ENCODE results near the gene HRC. TPM values are rescaled to one million over a fixed set of nuclear protein-coding genes. Genes with fewer than 3 reads are reported as not detected.
A peak's percentile ranks its signal among the peaks of the same experiment; 100 is the strongest.

The HRC gene
- total and polyA plus RNA-seq, 2 of the 8 experiments (the other 6 are each of a cell fraction or from before 2014, with no cell fraction given): 2.3 to 2.6 TPM

GRCh38 chr19:49165111-49165750, 10.0 kb upstream of the HRC start:
- H2BK120ac ChIP-seq (replicated peaks; ENCODE audit: low read depth, low read length): no peak overlapping the region
- H3K27ac ChIP-seq (ENCODE audit: low read depth, low read length): no peak overlapping the region
- DNase-seq (ENCODE audit: low read depth in 1 of 2, low spot score in 2 of 2) (no peak), FAIRE-seq (peak; percentile 24)
- no peak overlapping the region for H3K14ac ChIP-seq (ENCODE audit: insufficient read length)
- H3K23me2 ChIP-seq (ENCODE audit: low read depth, low read length): peaks cover 1% of the 10 kb centered on the region; the same call in 1 of the 2 replicates
- H4K5ac ChIP-seq (ENCODE audit: insufficient read length, low read depth, low read length): no peak overlapping the region
- WGBS, 2 experiments (ENCODE audit: extremely low coverage in 1 of 2, insufficient coverage in 1 of 2, insufficient read length in 1 of 2, insufficient replicate concordance in 2 of 2, low coverage in 1 of 2, low lambda C conversion rate in 2 of 2, missing lambda C conversion rate in 1 of 2): 65% methylated on average over 24 of the region's 24 CpGs; no CpG with 5 or more reads in 1 of the 2 experiments
- no peaks in the 10 kb centered on the region for H3K9me3 ChIP-seq (ENCODE audit: insufficient read depth in 2 of 2, low read depth in 1 of 2, low read length in 1 of 2)
- no peaks in the 10 kb centered on the region for H3K79me1 ChIP-seq (ENCODE audit: low read depth, low read length)
- 0 out of 2 replicates have a peak overlapping the region, but pooled peaks have one; percentile 80 for H2BK20ac ChIP-seq (ENCODE audit: low read length)
- ChIA-PET POLR2A (ENCODE audit: partially characterized antibody) (interaction anchor here (0.5 to 1.6 kb wide), 4 partner anchors 11 to 224 kb away, joined by 3 to 4 read pairs (median 4); no protein-coding TSS in a partner anchor), CTCF (ENCODE audit: partially characterized antibody) (interaction anchor here (0.7 to 3.6 kb wide), 10 partner anchors 11 to 67 kb away, joined by 3 to 15 read pairs (median 6); no protein-coding TSS in a partner anchor)
- H3K9ac ChIP-seq (replicated peaks in 1 of 4; ENCODE audit: extremely low read depth in 1 of 4, low read depth in 3 of 4, low read length in 3 of 4): no peak overlapping the region
- H4K8ac ChIP-seq (ENCODE audit: extremely low read depth, insufficient read depth, low read length): peak overlapping the region; percentile 71; the same call in 1 of the 2 replicates
- H2BK12ac ChIP-seq (ENCODE audit: low read depth, low read length): no peak overlapping the region
- H3K4me1 ChIP-seq (replicated peaks in 1 of 4; ENCODE audit: control insufficient read depth in 3 of 4, insufficient read depth in 4 of 4, low read length in 3 of 4): peaks cover 0 to 12% (median 8%) of the 10 kb centered on the region in 4 experiments; a peak in 6 of 7 replicates
- no peaks in the 10 kb centered on the region for H3K79me2 ChIP-seq (ENCODE audit: control insufficient read depth in 1 of 2, insufficient read depth in 2 of 2, low read length in 2 of 2)
- peak overlapping the region; percentile 56 to 93 for H3K4me2 ChIP-seq (ENCODE audit: insufficient read depth in 1 of 2, low read depth in 2 of 2, low read length in 2 of 2)
- H3K4me3 ChIP-seq (ENCODE audit: extremely low read depth in 1 of 4, insufficient read depth in 2 of 4, low read depth in 3 of 4, low read length in 4 of 4): peak overlapping the region in 3 of 4 experiments; percentile 42 to 62 (median 45); a peak in 5 of 8 replicates
- H3K23ac ChIP-seq (ENCODE audit: insufficient read length): no peak overlapping the region
- no peak overlapping the region for H3K4ac ChIP-seq (replicated peaks; ENCODE audit: insufficient read length, low read depth, low read length)
- H4K20me1 ChIP-seq (replicated peaks in 1 of 2; ENCODE audit: control insufficient read depth in 1 of 2, insufficient read depth in 2 of 2, low read length in 2 of 2): no peaks in the 10 kb centered on the region
- no peak overlapping the region for H2AK5ac ChIP-seq (ENCODE audit: low read depth, low read length)
- peaks cover 0 to 5% (median 2%) of the 10 kb centered on the region in 4 experiments; a peak in 3 of 7 replicates for H3K27me3 ChIP-seq (replicated peaks in 1 of 4; ENCODE audit: control insufficient read depth in 3 of 4, extremely low read depth in 1 of 4, insufficient read depth in 3 of 4, low read length in 3 of 4)
- no peaks in the 10 kb centered on the region for H3K36me3 ChIP-seq (ENCODE audit: control insufficient read depth in 2 of 4, insufficient read depth in 4 of 4, low read length in 3 of 4)
- H3K56ac ChIP-seq (replicated peaks; ENCODE audit: insufficient read length, low read depth, low read length): no peak overlapping the region
- no peak overlapping the region for H2BK5ac ChIP-seq (ENCODE audit: low read depth, low read length)
- 0 out of 4 replicates have a peak, but pooled peaks of 1 of the 2 experiments have one; percentile 66 for TF ChIP-seq HDAC2 (IDR thresholded peaks at IDR 0.05; ENCODE audit: borderline replicate concordance in 1 of 2, low read depth in 2 of 2, low read length in 2 of 2)
- no peak for TF ChIP-seq BACH1 (IDR thresholded peaks at IDR 0.05; ENCODE audit: low read length)
- TF ChIP-seq KDM1A (IDR thresholded peaks at IDR 0.05; ENCODE audit: borderline replicate concordance, low read length): peak; percentile 73; the same call in 1 of the 2 replicates
- no peak overlapping the region for H2BK15ac ChIP-seq (ENCODE audit: low read length)
- H4K91ac ChIP-seq (replicated peaks; ENCODE audit: insufficient read length, low read length): peak overlapping the region; percentile 73
- H2AFZ ChIP-seq (ENCODE audit: low read length): no peak overlapping the region
- no peak overlapping the region for H3K18ac ChIP-seq (ENCODE audit: extremely low read depth, low read length)

Measured in H1 (cell line).